Left ventricle myocardium inferior (tissue), 1 donor: ENCODE results near the gene C1orf115. TPM values are rescaled to one million over a fixed set of nuclear protein-coding genes. Genes with fewer than 3 reads are reported as not detected.
A peak's percentile ranks its signal among the peaks of the same experiment; 100 is the strongest.

ENCODE experiments used
- DNase-seq: peaks from one replicate; pipeline ENCODE4 v3.0.0-alpha.2; 2020
- H3K27ac ChIP-seq: fragments of 200-600 bp; replicated peaks from 2 replicates; pipeline ENCODE4 v1.8.0; 2021
- H3K27me3 ChIP-seq: fragments of 200-600 bp; 2 replicates; pipeline ENCODE4 v1.8.0; 2021; ENCODE audit warnings: low read depth
- H3K36me3 ChIP-seq: fragments of 200-600 bp; 2 replicates; pipeline ENCODE4 v1.8.0; 2021
- H3K4me1 ChIP-seq: fragments of 200-600 bp; 2 replicates; pipeline ENCODE4 v1.8.0; 2021
- H3K4me3 ChIP-seq: fragments of 200-600 bp; 2 replicates; pipeline ENCODE4 v1.8.0; 2021; ENCODE audit warnings: mild to moderate bottlenecking, moderate library complexity
- H3K9me3 ChIP-seq: fragments of 200-600 bp; replicated peaks from 2 replicates; pipeline ENCODE4 v1.8.0; 2021
- CTCF ChIP-seq: fragments of 200-600 bp; IDR thresholded peaks from 2 replicates; pipeline ENCODE4 v1.8.0; 2021; ENCODE audit warnings: antibody characterized with exemption, mild to moderate bottlenecking, borderline replicate concordance
- intact Hi-C: fragments of 100-400 bp; cut with micrococcal nuclease; formaldehyde crosslinking; loops from one replicate; pipeline ENCODE4 v1.11.0; 2022
- total RNA-seq: library from RNA; stranded (reverse); fragmentation: NEBNext Ultra II Directional; extraction: Animal tissue kit (Norgen Biotek cat#: 25700); gene quantifications from one replicate; pipeline ENCODE4 v1.2.1, GENCODE V29; 2021
- donor health status: DM: no; HTN: yes; CAD: no; lungs with severe emphysema.

Gene C1orf115
- total RNA-seq, 1 donor from 2014 or later: 14.2 TPM

DNA sequence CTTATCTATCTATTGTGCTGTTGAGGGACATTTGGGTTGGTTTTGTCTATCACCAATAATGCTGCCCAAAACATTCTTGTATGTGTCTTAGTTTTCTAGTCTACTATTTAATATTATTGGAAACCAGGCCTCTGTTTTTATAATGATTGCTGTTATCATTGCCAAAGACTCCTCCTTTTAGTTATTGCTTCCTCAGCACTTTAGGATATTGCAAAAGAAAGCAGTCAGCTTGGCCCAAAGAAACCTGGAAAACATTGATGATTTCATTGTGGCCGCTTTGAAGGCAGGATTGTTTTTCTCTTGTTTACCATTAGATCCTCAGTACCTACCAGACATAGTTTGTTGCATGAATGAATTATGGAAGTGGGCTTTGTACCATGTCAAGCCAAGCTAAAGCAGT is 37.4 kb downstream of the C1orf115 start:
- H3K4me3 ChIP-seq: no peak overlapping the region
- H3K27me3 ChIP-seq: no peaks in the 10 kb centered on the region
- intact Hi-C loops: no loop called here
- no peak for DNase-seq
- no peak overlapping the region for H3K27ac ChIP-seq
- H3K9me3 ChIP-seq: no peaks in the 10 kb centered on the region
- H3K4me1 ChIP-seq: peaks cover 8% of the 10 kb centered on the region
- no peaks in the 10 kb centered on the region for H3K36me3 ChIP-seq
- no peak for TF ChIP-seq CTCF

DNA sequence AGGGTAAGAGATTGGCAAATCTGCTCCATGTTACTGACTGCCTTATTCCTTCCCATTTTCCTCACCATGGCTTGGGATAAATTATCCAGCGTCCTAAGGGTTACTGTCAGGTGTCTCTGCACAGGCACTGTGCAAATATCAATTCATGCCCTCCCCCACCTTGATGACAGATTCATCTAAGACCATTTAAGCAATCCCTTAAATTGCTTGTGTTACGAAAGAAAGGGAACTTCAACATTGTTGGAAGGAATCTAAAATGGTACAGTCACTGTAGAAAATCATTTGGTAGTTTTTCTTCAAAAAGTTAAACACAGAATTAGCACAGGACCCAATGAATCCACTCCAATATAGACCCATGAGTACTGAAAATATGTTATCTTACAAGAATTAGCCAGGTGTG is 40.3 kb downstream of the C1orf115 start:
- intact Hi-C loops: loop anchor here (10.0 kb wide), 1 partner anchor 46 kb away; no protein-coding TSS in a partner anchor
- no peak for TF ChIP-seq CTCF

GRCh38 chr1:220732137-220732536 is 42.0 kb downstream of the C1orf115 start:
- Histone ChIP-seq H3K36me3 (no peaks in the 10 kb centered on the region), H3K9me3 (no peaks in the 10 kb centered on the region), H3K4me3 (peak overlapping the region; percentile 50), H3K27me3 (no peaks in the 10 kb centered on the region), H3K27ac (peak overlapping the region; percentile 89), H3K4me1 (peaks cover 21% of the 10 kb centered on the region)
- intact Hi-C loops: loop anchor here (10.0 kb wide), 1 partner anchor 47 kb away; no protein-coding TSS in a partner anchor
- TF ChIP-seq CTCF: no peak
- DNase-seq: no peak

More for the DNA sequence above, 40.3 kb downstream of the C1orf115 start:
- Histone ChIP-seq H3K9me3 (no peaks in the 10 kb centered on the region), H3K4me3 (no peak overlapping the region), H3K27me3 (no peaks in the 10 kb centered on the region), H3K36me3 (no peaks in the 10 kb centered on the region), H3K4me1 (peaks cover 21% of the 10 kb centered on the region), H3K27ac (no peak overlapping the region)
- DNase-seq: no peak

- no peak for TF ChIP-seq CTCF
- intact Hi-C loops: loop anchor here (10.0 kb wide), 1 partner anchor 48 kb away; no protein-coding TSS in a partner anchor
- peak overlapping the region; percentile 50 for H3K4me3 ChIP-seq
- H3K27me3 ChIP-seq: no peaks in the 10 kb centered on the region
- H3K4me1 ChIP-seq: peaks cover 21% of the 10 kb centered on the region
- no peak for DNase-seq
- H3K9me3 ChIP-seq: no peaks in the 10 kb centered on the region
- peak overlapping the region; percentile 89 for H3K27ac ChIP-seq
- no peaks in the 10 kb centered on the region for H3K36me3 ChIP-seq
These were observed 42.5 kb downstream of the C1orf115 start for GRCh38 chr1:220732621-220733020.

DNA sequence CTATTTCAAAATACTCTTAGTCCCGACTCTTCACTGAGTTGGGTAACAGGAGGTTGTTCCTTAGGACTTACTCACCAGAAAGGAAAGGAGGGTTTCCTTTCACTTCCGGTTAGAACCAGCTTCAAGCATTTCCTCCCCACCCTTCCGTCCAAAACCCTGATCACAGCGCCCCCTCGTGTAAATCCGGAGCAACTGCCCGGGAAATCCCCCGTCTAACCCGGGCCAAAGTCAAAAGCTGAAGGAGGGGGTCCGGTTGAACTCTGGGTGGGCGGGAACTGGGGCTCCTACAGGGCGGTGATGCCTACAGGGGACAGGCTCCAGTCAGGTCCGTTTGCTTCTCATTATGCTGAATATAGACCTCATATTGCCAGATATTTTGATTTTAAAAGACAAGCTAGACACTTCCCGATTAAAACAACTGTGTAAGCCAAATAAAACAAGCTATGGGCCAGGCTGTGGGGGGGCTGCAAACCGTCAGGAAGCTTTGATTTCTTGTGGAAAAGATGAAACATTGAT is 43.0 kb downstream of the C1orf115 start:
- Histone ChIP-seq H3K27ac (peak overlapping the region; percentile 89), H3K9me3 (no peaks in the 10 kb centered on the region), H3K27me3 (no peaks in the 10 kb centered on the region), H3K36me3 (no peaks in the 10 kb centered on the region), H3K4me1 (peaks cover 21% of the 10 kb centered on the region), H3K4me3 (peak overlapping the region; percentile 50)
- intact Hi-C loops: loop anchor here (10.0 kb wide), 1 partner anchor 48 kb away; no protein-coding TSS in a partner anchor
- TF ChIP-seq CTCF: peak; percentile 91
- peak; percentile 62 for DNase-seq
